A172 (cell line): Measurements from ENCODE around the gene PM20D1. TPM values are rescaled to one million over a fixed set of nuclear protein-coding genes. Genes with fewer than 3 reads are reported as not detected.
A peak's percentile ranks its signal among the peaks of the same experiment; 100 is the strongest.
"Not testable (repeated sequence)": the region's sequence is repeated elsewhere in the genome, so short reads cannot be mapped to it uniquely, and the experiment has no call there.

Experiments used
- DNase-seq: peaks from one replicate; pipeline ENCODE4 v3.0.0-alpha.2; 2015; ENCODE audit warnings: low spot score
- total RNA-seq: library from RNA; depleted of rRNA; stranded (reverse); fragments of >200 nt; shearing (Covaris generic); gene quantifications from 2 replicates; pipeline ENCODE4 v1.2.3, GENCODE V29; 2014

Gene PM20D1
- total RNA-seq, 1 experiment from 2014 or later = not detected

- no peak for DNase-seq
Observed at GRCh38 chr1:205842229-205842628, 7.7 kb downstream of the PM20D1 start.

GRCh38 chr1:205840146-205840923 lies 9.6 kb downstream of the PM20D1 start:
- DNase-seq = no peak

- DNase-seq = no peak
Observed at GRCh38 chr1:205837382-205837970, 12.5 kb downstream of the PM20D1 start.

GRCh38 chr1:205834751-205835150 lies 15.2 kb downstream of the PM20D1 start:
- no peak for DNase-seq

GRCh38 chr1:205832326-205832751 lies 17.6 kb downstream of the PM20D1 start:
- no peak for DNase-seq

GRCh38 chr1:205827623-205828022 lies 22.3 kb downstream of the PM20D1 start:
- DNase-seq = no peak

- DNase-seq = no peak
Observed at GRCh38 chr1:205826995-205827394, 22.9 kb downstream of the PM20D1 start.

GRCh38 chr1:205826016-205826806 lies 23.7 kb downstream of the PM20D1 start:
- DNase-seq = no peak

GRCh38 chr1:205824180-205824579 lies 25.8 kb downstream of the PM20D1 start:
- DNase-seq = no peak

- DNase-seq = not testable (repeated sequence)
Observed at GRCh38 chr1:205823260-205823659, 26.7 kb downstream of the PM20D1 start.

GRCh38 chr1:205822397-205822796 lies 27.5 kb downstream of the PM20D1 start:
- DNase-seq = no peak

- no peak for DNase-seq
Observed at GRCh38 chr1:205817988-205818387, 31.9 kb downstream of the PM20D1 start.

GRCh38 chr1:205817364-205817763 lies 32.6 kb downstream of the PM20D1 start:
- DNase-seq = no peak

GRCh38 chr1:205813755-205814058 lies 36.2 kb downstream of the PM20D1 start:
- DNase-seq = no peak

GRCh38 chr1:205812878-205813754 lies 36.8 kb downstream of the PM20D1 start, which contains the start of gene SLC41A1:
SLC41A1 (minus strand) TSS chr1:205813198; CDS start chr1:205810441, 2,757 bp downstream.
- peak; percentile 91 for DNase-seq

GRCh38 chr1:205812271-205812877 lies 37.6 kb downstream of the PM20D1 start:
- peak; percentile 10 for DNase-seq

- no peak for DNase-seq
Observed at GRCh38 chr1:205811660-205812059, 38.3 kb downstream of the PM20D1 start.

- no peak for DNase-seq
Observed at GRCh38 chr1:205810448-205811157, 39.3 kb downstream of the PM20D1 start.

- DNase-seq = no peak
Observed at GRCh38 chr1:205809942-205810345, 40.0 kb downstream of the PM20D1 start.

- no peak for DNase-seq
Observed at GRCh38 chr1:205809469-205809868, 40.5 kb downstream of the PM20D1 start.
